ENCODE measurements around the gene PFDN5.
A peak's percentile ranks its signal among the peaks of the same experiment; 100 is the strongest.

The PFDN5 gene

DNA sequence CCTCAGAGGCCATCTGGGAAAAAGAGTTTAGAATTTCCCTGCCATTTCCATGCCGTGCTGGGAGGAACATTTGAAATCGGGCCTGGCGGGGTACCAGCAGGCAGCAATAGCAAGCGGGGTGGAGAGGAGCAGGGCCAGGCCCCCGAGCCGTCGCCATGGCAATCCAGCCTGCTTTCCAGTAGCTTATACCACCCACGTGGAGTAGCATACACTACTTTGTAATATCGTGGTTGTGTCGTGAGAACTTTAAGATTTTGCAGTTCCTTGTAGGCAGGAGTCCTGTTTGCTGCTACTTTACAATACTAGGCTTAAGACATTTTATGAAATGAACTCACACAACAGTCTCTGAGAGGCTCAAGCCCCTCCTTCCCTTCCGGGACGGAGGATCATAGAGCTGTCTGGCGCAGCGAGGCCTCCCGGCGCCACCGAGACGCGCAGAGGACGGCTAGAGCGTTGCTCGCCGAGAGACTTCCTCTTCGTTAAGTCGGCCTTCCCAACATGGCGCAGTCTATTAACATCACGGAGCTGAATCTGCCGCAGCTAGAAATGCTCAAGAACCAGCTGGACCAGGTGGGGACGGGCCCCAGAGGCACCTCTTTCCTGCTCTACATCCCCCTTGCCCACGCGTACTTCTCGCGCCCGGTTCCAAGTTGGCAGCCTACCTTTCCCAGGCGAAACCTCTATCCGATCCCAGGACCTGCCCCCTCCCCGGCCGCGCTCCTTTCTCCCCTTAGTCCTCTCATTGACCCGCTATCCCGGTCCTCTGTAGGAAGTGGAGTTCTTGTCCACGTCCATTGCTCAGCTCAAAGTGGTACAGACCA is at the start of gene PFDN5:
Gene PFDN5 (plus strand): TSS at position 473 of the 821 bp plus-strand sequence. CDS start 26 bp downstream, at position 499.
- peak; percentile 93 for DNase-seq

DNA sequence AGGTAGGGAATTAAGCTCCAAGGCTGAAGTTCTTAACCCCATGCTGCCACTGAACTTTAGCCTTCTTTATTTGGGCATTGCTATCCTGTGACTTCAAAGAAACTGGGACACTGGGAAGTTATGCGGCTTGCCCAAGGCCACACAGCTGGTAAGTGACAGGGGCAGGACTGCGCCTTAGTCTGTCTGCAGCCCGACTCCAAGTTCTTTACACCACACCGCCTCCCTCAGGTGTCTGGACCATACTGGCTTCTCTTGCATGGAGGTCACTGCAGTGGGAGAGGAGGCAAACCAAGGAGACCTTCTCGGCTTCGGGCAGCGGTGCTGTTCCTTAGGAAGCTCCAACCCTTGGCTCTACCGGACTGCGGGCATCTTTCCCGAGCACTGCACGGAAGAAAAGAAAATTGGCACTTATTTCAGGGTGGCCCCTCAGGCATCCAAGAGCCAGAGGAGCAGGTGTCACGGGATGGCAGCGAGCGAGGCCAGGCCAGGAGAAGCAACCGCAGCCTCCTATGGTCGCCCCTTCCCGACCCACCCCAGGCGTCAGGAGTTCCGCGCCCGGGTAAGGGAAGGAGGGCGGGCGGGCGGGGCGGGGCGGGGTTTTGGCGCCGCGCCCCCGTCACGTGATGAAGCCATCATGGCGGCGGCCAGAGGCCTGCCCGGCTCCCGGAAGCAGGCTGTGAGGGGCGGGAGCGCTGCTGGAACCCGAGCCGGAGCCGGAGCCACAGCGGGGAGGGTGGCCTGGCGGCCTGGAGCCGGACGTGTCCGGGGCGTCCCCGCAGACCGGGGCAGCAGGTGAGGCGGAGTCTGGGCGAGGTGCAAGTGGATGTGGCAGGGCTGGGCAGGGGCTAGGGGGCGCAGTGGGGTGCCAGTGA is 43.6 kb upstream of the PFDN5 start:
- DNase-seq, result peak; percentile 89

DNA sequence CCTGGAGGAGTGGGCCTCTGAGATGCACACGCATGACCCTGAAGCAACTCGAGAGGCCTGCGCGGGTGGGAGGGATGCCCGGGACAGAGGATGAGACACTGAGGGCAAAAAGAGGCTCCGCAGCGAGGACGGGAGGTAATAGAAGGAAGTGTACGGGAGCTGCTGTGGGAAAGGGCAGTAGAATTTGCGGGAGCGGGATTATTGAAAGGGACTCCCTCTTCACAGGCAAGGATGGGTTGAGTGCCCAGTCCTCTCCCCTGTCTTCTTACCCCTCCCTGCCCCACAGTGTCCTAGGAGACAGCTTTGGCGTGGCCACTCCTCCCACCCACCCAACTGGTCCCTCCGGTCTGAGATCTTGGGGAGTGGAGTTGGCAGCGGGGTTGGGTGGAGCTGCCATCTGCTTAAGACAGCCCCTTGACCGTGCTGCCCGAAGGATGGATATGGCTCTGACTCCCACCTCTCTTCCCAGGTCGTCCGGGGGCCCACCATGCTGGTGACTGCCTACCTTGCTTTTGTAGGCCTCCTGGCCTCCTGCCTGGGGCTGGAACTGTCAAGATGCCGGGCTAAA is 42.9 kb upstream of the PFDN5 start:
- no peak for DNase-seq

DNA sequence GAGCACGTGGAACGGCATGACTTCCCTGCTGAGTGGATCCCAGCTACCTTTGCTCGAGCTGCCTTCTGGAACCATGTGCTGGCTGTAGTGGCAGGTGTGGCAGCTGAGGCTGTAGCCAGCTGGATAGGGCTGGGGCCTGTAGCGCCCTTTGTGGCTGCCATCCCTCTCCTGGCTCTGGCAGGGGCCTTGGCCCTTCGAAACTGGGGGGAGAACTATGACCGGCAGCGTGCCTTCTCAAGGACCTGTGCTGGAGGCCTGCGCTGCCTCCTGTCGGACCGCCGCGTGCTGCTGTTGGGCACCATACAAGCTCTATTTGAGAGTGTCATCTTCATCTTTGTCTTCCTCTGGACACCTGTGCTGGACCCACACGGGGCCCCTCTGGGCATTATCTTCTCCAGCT is 42.0 kb upstream of the PFDN5 start:
- DNase-seq, result no peak

DNA sequence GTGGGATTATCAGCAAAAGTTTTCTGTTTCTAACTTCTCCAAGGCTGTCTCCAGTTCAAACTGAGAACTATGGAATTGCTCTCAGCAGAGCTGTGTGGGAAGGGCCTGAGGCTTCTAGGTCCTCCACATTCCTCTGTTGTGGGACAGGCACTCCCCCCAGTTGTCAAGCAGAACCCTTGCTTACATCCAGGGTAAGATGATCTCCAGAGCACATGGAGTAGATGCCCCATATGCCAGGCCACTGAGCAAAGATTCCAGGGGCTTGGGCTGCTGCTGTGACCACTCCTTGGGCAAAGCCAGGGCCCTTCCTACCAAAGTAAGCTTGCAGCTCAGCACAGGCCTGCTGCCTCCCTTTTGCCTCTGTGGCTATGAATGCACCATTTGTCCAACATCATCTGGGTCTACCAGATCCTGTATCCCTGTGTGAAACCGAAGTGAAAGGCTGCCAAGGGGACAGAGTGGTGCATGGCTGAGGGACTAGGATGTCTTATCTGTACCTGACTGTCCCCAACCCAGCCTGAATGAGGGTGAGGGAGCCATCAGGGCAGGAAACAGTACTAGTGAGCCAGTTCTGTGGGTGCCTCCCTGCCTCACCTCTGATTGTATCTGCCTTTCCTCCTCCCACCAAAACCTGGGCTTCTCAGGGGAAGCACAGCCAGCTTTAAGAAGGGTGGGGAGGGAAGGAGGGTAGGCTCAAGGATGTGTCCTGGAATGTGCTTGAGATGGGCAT is 40.4 kb upstream of the PFDN5 start:
- no peak for DNase-seq

DNA sequence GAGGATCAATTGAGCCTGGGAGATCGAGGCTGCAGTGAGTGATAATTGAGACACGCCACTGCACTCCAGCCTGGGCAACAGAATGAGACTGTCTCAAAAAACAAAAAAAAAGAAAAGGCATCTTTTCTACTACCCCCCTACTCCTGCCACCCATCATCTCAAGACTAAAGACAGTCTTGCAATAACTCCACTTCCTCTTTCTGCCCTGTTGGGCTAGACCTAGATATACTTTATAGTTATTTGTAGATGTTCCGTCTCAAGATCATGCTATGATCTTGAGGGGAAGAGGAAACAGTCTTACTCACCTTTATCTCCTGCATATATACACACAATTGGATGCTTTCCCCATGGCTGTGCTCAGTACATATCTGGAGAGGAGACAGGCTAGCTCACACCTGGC is 39.3 kb upstream of the PFDN5 start:
- DNase-seq, result no peak

DNA sequence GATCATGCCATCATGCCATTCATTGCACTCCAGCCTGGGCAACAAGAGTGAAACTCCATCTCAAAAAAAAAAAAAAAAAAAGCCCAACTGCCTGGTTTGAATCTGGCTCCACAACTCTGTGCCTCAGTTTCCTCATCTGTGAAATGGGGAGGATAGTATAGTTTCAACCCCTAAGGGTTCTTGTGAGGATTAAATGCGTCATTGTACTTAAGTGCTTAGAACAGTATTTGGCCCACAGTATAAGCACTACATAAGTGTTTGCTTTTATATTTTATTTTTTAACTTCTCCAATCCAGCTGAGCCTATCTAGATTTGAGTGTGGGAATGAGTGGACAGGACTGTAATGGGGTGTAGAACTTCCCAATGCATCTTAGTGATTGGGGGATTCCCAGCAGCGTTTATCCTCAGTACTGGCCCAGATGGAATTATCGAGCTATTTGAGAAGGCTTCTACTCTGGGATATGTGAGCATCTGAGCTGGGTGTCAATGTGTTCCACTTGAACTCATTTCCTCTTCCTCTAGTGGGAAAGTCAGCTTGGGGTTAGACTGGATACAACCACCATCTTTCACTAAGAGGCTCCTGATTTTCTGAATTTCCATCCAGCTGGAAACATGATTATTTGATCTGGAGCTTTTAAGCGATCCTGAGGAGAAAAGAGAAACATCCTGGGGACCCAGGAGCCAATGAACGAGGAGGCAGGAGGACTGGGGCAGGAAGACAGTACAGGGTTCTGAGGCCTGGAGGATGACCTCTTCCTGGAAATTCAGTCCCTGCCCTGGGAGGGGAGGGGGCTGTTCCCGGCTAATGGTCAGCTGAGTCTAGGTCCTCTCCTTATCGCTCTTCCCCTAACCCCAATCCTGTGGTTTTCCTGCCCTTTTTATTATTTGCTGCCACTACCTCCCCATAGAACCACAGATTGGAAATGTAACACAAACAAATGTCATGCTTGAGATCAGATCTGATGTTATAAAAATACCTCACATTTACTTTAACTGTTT is 36.5 kb upstream of the PFDN5 start:
- no peak for DNase-seq

DNA sequence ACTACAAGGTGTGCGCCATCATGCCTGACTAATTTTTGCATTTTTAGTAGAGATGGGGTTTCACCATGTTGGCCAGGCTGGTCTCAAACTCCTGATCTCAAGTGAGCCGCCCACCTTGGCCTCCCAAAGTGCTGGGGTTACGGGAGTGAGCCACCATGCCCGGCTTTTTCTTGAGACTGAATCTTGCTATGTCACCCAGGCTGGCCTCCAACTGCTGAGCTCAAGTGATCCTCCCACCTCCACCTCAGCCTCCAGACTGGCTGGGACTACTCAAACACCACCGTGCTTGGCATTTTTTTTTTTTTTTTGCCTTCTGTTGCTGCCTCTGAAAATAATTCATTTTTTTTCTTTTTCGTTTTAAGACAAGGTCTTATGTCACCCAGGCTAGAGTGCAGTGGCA is 35.5 kb upstream of the PFDN5 start:
- DNase-seq, result no peak

DNA sequence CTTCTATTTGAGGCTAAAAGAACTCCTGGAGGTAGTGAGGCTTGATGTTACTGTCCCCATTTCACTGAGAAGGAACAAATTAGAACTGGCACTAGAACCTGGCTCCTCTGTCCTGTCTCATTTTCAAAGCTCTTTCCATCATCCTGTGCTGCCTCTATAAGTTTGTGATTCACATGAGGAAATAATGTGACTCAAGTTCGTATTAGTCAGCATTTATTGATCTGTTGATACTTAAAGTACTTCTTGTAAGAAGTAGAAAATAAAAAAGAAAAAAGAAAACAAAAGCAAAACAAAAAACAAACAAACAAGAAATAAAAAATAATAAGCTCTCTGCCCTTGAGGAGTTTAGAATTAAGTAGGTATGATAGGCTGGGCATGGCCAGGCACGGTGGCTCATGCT is 29.6 kb upstream of the PFDN5 start:
- no peak for DNase-seq

DNA sequence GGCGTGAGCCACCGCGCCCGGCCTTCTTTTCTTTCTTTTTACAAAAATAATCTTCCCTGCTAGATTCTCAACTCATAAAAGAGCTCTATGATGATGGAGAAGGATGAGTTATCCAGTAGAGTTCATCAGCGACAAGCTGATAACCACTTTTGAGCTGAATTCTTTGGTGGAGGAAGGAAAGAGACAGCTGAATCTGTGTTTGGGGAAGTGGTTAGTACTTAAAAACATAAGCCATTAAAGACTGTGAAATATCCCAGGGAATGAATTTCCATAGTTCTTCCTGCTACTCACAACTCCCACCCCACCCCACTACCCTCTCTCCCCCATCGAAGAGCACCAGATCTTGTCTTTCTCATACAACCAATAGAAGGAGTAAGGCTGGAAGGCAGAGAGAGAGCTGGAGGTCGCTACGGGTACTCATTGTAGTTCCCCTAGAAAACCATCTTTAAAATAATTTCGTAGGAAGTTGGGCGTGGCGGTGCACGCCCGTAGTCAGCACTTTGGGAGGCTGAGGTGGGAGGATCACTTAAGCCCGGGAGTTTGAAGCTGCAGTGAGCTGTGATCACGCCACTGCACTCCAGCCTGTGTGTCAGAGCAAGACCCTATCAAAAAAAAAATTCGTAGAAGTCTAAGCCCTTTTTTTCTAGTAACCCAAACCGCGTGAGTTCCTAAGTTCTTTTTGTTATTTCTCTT is 27.9 kb upstream of the PFDN5 start:
- DNase-seq, result no peak

DNA sequence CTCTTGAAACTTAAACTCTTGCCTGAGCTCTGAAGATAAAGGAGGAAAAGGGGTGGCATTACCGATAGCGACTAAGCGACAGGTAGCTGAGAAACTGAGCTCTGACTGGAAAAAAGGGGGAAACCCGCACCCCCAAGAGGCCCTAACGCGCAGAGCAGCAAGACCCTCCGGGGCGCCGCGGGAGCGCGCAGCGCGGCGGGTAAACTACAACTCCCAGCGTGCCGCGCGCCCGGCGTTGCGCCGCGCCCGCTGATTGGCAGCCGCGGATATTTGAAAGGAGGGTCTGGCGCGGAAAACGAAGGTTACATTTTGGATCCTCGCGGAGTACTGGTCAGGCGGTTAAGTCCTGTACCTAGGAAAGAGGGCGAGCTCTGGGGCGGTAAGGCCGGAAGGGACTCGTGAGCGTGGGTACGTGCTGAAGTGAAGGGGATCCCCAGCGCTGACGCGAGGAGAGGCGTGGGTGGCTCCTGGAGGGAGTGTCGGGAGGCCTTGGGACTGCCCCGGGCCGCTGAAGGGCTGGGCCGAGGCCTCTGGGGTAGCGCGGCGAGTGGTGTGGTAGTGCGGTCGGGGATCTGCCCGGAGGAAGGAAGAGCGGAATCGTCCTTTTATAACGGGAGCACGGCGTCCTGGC is 27.2 kb upstream of the PFDN5 start, which contains the start of gene ESPL1:
Gene ESPL1 (plus strand): TSS at position 301 of the 631 bp plus-strand sequence. CDS start 468 bp downstream, outside the sequence.
- DNase-seq, result peak; percentile 92

DNA sequence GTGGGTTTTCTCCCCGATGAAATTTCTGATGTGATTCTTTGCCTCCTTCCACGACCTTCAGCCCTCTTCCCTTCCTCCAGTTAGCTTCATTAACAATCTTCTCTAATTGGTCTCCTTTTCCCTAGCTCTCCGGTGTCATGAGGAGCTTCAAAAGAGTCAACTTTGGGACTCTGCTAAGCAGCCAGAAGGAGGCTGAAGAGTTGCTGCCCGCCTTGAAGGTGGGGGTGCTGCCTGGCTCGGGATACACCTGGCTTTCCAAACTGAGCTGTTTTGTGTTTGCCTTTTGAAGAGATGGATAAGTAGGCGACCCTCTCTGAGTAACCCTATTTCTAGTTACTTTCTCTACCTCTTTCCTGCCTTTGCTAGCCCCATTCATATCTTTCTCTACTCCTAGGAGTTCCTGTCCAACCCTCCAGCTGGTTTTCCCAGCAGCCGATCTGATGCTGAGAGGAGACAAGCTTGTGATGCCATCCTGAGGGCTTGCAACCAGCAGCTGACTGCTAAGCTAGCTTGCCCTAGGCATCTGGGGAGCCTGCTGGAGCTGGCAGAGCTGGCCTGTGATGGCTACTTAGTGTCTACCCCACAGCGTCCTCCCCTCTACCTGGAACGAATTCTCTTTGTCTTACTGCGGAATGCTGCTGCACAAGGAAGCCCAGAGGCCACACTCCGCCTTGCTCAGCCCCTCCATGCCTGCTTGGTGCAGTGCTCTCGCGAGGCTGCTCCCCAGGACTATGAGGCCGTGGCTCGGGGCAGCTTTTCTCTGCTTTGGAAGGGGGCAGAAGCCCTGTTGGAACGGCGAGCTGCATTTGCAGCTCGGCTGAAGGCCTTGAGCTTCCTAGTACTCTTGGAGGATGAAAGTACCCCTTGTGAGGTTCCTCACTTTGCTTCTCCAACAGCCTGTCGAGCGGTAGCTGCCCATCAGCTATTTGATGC is 26.4 kb upstream of the PFDN5 start:
- no peak for DNase-seq

DNA sequence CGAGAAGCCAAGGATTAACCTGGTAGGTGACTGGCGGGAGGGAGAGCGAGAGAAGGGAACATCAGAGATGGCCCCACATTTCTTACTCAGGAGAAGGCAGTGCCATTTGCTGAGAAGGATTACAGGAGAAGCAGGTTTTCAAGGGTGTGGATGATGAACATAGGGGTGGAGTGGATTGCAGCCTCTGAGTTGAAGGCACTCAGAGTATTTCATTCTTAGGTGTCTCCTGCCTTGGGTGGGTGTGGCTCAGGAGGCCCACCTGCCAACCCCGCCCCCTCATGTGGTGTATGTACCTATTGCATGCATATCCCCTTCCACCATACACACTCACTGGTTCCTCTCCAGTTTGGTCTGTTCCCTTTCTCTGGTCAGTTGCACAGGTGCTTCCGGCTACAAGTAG is 20.9 kb upstream of the PFDN5 start:
- no peak for DNase-seq

DNA sequence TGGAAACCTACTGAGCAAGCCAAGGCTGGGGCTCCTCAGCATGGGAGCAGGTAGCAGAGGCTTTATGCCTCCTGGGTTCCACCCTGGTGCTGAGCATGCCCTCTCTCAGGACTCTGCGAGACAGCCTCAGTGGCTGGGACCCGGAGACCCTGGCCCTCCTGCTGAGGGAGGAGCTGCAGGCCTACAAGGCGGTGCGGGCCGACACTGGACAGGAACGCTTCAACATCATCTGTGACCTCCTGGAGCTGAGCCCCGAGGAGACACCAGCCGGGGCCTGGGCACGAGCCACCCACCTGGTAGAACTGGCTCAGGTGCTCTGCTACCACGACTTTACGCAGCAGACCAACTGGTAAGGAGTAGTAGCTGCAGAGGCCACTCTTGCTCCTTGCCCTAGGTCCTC is 18.8 kb upstream of the PFDN5 start:
- no peak for DNase-seq

DNA sequence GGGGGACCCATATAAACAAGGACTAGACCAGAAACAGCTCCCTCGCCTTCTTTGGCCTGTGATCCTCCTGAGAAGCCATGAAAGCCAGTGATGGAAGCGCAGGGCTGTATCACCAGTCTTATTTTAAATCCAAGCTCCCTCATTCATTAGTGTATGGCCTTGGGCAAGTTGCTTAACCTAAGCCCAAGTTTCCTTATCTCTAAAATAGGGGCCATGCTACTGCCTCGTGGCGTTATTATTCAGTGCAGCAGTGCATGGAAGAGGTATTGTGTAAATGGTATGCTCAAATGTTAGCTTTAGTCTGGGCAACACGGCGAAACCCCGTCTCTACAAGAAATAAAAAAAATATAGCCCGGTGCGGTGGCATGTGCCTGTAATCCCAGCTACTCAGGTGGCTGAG is 17.4 kb upstream of the PFDN5 start:
- no peak for DNase-seq

DNA sequence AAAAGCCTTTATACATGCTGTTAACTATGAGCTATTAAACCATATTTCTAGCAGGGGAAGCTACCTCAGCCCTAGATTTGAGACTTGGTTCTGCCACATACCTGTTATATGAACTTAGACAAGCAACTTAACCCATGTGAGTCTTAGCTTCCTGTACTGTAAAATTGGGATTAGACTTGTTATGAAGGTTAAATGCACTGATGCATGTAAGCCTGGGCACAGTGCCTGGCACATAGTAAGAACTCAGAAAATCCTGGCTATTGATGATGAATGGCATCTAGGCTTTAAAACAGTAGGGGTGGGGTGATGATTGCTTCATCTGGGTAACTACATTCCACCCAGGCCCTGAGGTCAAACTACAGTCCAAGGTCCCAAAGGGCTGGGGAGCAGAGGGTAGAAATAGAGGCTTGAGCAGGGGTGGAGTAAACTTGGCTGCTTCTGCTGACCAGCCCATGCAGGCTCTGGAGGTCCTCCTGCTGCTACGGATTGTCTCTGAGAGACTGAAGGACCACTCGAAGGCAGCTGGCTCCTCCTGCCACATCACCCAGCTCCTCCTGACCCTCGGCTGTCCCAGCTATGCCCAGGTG is 16.0 kb upstream of the PFDN5 start:
- DNase-seq, result no peak

DNA sequence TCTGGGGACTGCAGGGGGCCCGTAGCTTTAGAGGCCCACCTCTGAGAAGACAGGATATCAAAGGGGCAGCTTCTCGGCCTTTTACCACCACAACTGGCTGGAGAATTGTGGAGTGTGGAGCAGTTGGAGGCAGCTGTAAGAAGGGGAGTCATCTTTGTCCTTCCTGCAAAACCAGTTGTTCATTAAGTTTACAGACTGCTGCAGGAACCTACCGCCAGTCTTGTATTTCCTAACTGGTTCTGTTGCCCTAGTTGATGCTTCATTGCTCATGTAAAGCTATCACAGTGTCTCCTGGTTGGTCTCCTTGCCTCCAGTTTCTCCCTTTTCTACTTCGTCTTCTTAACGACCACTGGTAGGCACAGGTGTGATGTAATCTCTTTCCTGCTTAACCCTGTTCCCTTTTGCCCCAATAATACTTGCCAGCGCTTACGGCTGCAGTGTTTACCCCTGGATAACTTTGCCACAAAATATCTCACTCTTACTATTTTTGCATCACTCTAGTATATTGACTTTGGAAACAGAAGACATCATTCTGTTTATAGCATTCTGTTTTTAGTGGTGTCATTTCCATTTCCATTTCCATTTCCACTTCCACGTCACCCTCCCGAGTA is 15.3 kb upstream of the PFDN5 start:
- no peak for DNase-seq

DNA sequence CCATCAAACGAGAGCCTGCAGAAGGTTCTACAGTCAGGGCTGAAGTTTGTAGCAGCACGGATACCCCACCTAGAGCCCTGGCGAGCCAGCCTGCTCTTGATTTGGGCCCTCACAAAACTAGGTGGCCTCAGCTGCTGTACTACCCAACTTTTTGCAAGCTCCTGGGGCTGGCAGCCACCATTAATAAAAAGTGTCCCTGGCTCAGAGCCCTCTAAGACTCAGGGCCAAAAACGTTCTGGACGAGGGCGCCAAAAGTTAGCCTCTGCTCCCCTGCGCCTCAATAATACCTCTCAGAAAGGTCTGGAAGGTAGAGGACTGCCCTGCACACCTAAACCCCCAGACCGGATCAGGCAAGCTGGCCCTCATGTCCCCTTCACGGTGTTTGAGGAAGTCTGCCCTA is 8.9 kb upstream of the PFDN5 start:
- no peak for DNase-seq
